H9 (cell line): ENCODE measurements around the gene RABL6. TPM values are rescaled to one million over a fixed set of nuclear protein-coding genes. Genes with fewer than 3 reads are reported as not detected.

Experiments used
- DNase-seq: peaks from one replicate; pipeline ENCODE4 v3.0.0-alpha.2; 2017
- H2AFZ ChIP-seq: one replicate; pipeline ENCODE4 v1.6.1; 2013; ENCODE audit warnings: mild to moderate bottlenecking, low read length, control low read depth, moderate library complexity
- H2AK5ac ChIP-seq: 2 replicates; pipeline ENCODE4 v1.6.1; 2013; ENCODE audit warnings: low read length, control low read depth, mixed read lengths; ENCODE audit not compliant: insufficient read length
- H2BK120ac ChIP-seq: one replicate; pipeline ENCODE4 v1.6.1; 2013; ENCODE audit warnings: low read depth, mild to moderate bottlenecking, low read length, control low read depth, inconsistent platforms; ENCODE audit not compliant: poor library complexity, severe bottlenecking
- H2BK12ac ChIP-seq: 2 replicates; pipeline ENCODE4 v1.6.1; 2013; ENCODE audit warnings: low read length, control low read depth, mixed read lengths, low read depth; ENCODE audit not compliant: insufficient read length
- H2BK15ac ChIP-seq: 2 replicates; pipeline ENCODE4 v1.6.1; 2013; ENCODE audit warnings: low read depth, low read length, control low read depth
- H2BK20ac ChIP-seq: one replicate; pipeline ENCODE4 v1.6.1; 2013; ENCODE audit warnings: low read depth, mild to moderate bottlenecking, low read length, control low read depth, inconsistent platforms; ENCODE audit not compliant: poor library complexity, severe bottlenecking
- H2BK5ac ChIP-seq: 2 replicates; pipeline ENCODE4 v1.6.1; 2013; ENCODE audit warnings: low read length, control low read depth, mixed read lengths; ENCODE audit not compliant: insufficient read length
- H3K14ac ChIP-seq: 2 replicates; pipeline ENCODE4 v1.6.1; 2013; ENCODE audit warnings: low read length, control low read depth; ENCODE audit not compliant: insufficient read depth
- H3K18ac ChIP-seq: 2 replicates; pipeline ENCODE4 v1.6.1; 2013; ENCODE audit warnings: low read depth, mild to moderate bottlenecking, mixed read lengths, low read length, control low read depth; ENCODE audit not compliant: insufficient read length
- H3K23ac ChIP-seq: 2 replicates; pipeline ENCODE4 v1.6.1; 2013; ENCODE audit warnings: low read length, control low read depth, mixed read lengths, low read depth; ENCODE audit not compliant: insufficient read length
- H3K23me2 ChIP-seq: 2 replicates; pipeline ENCODE4 v1.6.1; 2013; ENCODE audit warnings: low read depth, mild to moderate bottlenecking, mixed read lengths, low read length, control low read depth; ENCODE audit not compliant: insufficient read length, poor library complexity, severe bottlenecking
- H3K27ac ChIP-seq: 2 replicates; pipeline ENCODE4 v1.5.1; 2013; ENCODE audit warnings: low read length, control low read depth, mixed read lengths, low read depth; ENCODE audit not compliant: insufficient read length
- H3K27me3 ChIP-seq: 2 replicates; pipeline ENCODE4 v1.6.1; 2013; ENCODE audit warnings: low read length, control low read depth, inconsistent platforms; ENCODE audit not compliant: insufficient read depth
- H3K4ac ChIP-seq: 2 replicates; pipeline ENCODE4 v1.6.1; 2013; ENCODE audit warnings: low read depth, mild to moderate bottlenecking, control low read depth, inconsistent platforms, low read length, moderate library complexity
- H3K4me1 ChIP-seq: 2 replicates; pipeline ENCODE4 v1.6.1; 2013; ENCODE audit warnings: low read length, control low read depth, inconsistent platforms; ENCODE audit not compliant: insufficient read depth
- H3K4me2 ChIP-seq: 2 replicates; pipeline ENCODE4 v1.6.1; 2013; ENCODE audit warnings: low read length, control low read depth, mixed read lengths; ENCODE audit not compliant: insufficient read length, insufficient read depth
- H3K56ac ChIP-seq: 2 replicates; pipeline ENCODE4 v1.6.1; 2013; ENCODE audit warnings: low read depth, mild to moderate bottlenecking, mixed read lengths, low read length, control low read depth; ENCODE audit not compliant: insufficient read length
- H3K79me1 ChIP-seq: 2 replicates; pipeline ENCODE4 v1.6.1; 2013; ENCODE audit warnings: low read depth, mild to moderate bottlenecking, moderate library complexity, low read length, control low read depth, inconsistent platforms; ENCODE audit not compliant: insufficient read depth, poor library complexity, severe bottlenecking
- H3K79me2 ChIP-seq: 2 replicates; pipeline ENCODE4 v1.6.1; 2013; ENCODE audit warnings: low read length, control low read depth, inconsistent platforms; ENCODE audit not compliant: insufficient read depth
- H3K9ac ChIP-seq: 2 replicates; pipeline ENCODE4 v1.6.1; 2013; ENCODE audit warnings: low read length, control low read depth, mixed read lengths; ENCODE audit not compliant: insufficient read length; ENCODE audit errors: extremely low read depth
- H3K9me3 ChIP-seq: one replicate; pipeline ENCODE4 v1.6.1; 2013; ENCODE audit warnings: low read depth, low read length, inconsistent platforms; ENCODE audit not compliant: control insufficient read depth
- H3T11ph ChIP-seq: one replicate; pipeline ENCODE4 v1.6.1; 2013; ENCODE audit warnings: mild to moderate bottlenecking, low read length, control low read depth, inconsistent platforms
- H4K20me1 ChIP-seq: one replicate; pipeline ENCODE4 v1.6.1; 2013; ENCODE audit not compliant: control insufficient read depth, insufficient read length, insufficient read depth
- H4K5ac ChIP-seq: 2 replicates; pipeline ENCODE4 v1.6.1; 2013; ENCODE audit warnings: low read depth, mild to moderate bottlenecking, mixed read lengths, low read length, control low read depth; ENCODE audit not compliant: insufficient read length
- H4K8ac ChIP-seq: replicated peaks from 2 replicates; pipeline ENCODE4 v1.6.1; 2013; ENCODE audit warnings: low read length, control low read depth, mixed read lengths, low read depth; ENCODE audit not compliant: insufficient read length
- H4K91ac ChIP-seq: 2 replicates; pipeline ENCODE4 v1.6.1; 2013; ENCODE audit warnings: low read depth, mild to moderate bottlenecking, moderate library complexity, mixed read lengths, low read length, control low read depth; ENCODE audit not compliant: insufficient read length
- H3K27ac Mint-ChIP-seq, 3 experiments: 2 replicates in 2 of 3; 3 replicates in 1 of 3; pipeline ENCODE4 v1.8.0; 2020 to 2021; ENCODE audit warnings: mixed read lengths in 3 of 3, mild to moderate bottlenecking in 1 of 3, moderate library complexity in 1 of 3
- H3K27me3 Mint-ChIP-seq: 2 replicates; pipeline ENCODE4 v1.8.0; 2021; ENCODE audit warnings: low read depth, mild to moderate bottlenecking, moderate library complexity, mixed read lengths
- H3K36me3 Mint-ChIP-seq, 3 experiments: 2 replicates in 2 of 3; 3 replicates in 1 of 3; pipeline ENCODE4 v1.8.0; 2020 to 2021; ENCODE audit warnings: low read depth in 3 of 3, mixed read lengths in 3 of 3; ENCODE audit not compliant: insufficient read depth in 1 of 3
- H3K4me1 Mint-ChIP-seq, 2 experiments: 2 replicates each; pipeline ENCODE4 v1.8.0; 2020; ENCODE audit warnings: mixed read lengths in 2 of 2
- H3K4me3 Mint-ChIP-seq, 2 experiments: 2 replicates in 1 of 2; 3 replicates in 1 of 2; pipeline ENCODE4 v1.8.0; 2020 to 2021; ENCODE audit warnings: mild to moderate bottlenecking in 2 of 2, mixed read lengths in 2 of 2, moderate library complexity in 1 of 2
- H3K9me3 Mint-ChIP-seq, 2 experiments: 2 replicates in 1 of 2; 3 replicates in 1 of 2; pipeline ENCODE4 v1.8.0; 2020; ENCODE audit warnings: mild to moderate bottlenecking in 2 of 2, mixed read lengths in 2 of 2, moderate library complexity in 1 of 2
- WGBS: extraction: QIAGEN DNeasy Blood & Tissue Kit; methylation state at CpG from one replicate; pipeline ENCODE4 v1.1.7; 2013; ENCODE audit warnings: missing lambda C conversion rate, low lambda C conversion rate, mixed read lengths; ENCODE audit not compliant: insufficient read length; ENCODE audit errors: extremely low coverage; 5-methylcytosine and 5-hydroxymethylcytosine counted together
- total RNA-seq: library from RNA; stranded (reverse); gene quantifications from 2 replicates; pipeline ENCODE4 v1.2.1, GENCODE V29; 2021
- TF ChIP-seq, protein P1 (sequence below): fragments of 200-600 bp; sonication (generic); conservative IDR thresholded peaks from 3 replicates; pipeline ENCODE4 v1.8.0; 2021; ENCODE audit warnings: antibody characterized with exemption, mild to moderate bottlenecking

Gene RABL6
- total RNA-seq, 1 experiment from 2014 or later, result 108 TPM

- Histone ChIP-seq H3K18ac (no peak overlapping the region), H2BK12ac (no peak overlapping the region), H3K79me2 (peaks cover 4% of the 10 kb centered on the region; the same call in 1 of the 2 replicates), H4K5ac (no peak overlapping the region), H3K4ac (no peak overlapping the region), H3K4me1 (peaks cover 3% of the 10 kb centered on the region), H3K27ac (no peak overlapping the region), H3K79me1 (peaks cover 4% of the 10 kb centered on the region), H2AK5ac (no peak overlapping the region), H3K14ac (no peak overlapping the region), H3K27me3 (no peaks in the 10 kb centered on the region), H3K9me3 (no peaks in the 10 kb centered on the region), H2AFZ (no peak overlapping the region), H3K56ac (no peak overlapping the region), H2BK5ac (no peak overlapping the region), H3K23ac (no peak overlapping the region), H3T11ph (no peak overlapping the region), H2BK15ac (no peak overlapping the region), H4K20me1 (no peaks in the 10 kb centered on the region), H4K8ac (no peak overlapping the region), H4K91ac (no peak overlapping the region), H3K4me2 (no peak overlapping the region), H3K23me2 (peaks cover 10% of the 10 kb centered on the region), H2BK20ac (no peak overlapping the region), H2BK120ac (no peak overlapping the region), H3K9ac (no peak overlapping the region)
- TF ChIP-seq, protein P1, sequence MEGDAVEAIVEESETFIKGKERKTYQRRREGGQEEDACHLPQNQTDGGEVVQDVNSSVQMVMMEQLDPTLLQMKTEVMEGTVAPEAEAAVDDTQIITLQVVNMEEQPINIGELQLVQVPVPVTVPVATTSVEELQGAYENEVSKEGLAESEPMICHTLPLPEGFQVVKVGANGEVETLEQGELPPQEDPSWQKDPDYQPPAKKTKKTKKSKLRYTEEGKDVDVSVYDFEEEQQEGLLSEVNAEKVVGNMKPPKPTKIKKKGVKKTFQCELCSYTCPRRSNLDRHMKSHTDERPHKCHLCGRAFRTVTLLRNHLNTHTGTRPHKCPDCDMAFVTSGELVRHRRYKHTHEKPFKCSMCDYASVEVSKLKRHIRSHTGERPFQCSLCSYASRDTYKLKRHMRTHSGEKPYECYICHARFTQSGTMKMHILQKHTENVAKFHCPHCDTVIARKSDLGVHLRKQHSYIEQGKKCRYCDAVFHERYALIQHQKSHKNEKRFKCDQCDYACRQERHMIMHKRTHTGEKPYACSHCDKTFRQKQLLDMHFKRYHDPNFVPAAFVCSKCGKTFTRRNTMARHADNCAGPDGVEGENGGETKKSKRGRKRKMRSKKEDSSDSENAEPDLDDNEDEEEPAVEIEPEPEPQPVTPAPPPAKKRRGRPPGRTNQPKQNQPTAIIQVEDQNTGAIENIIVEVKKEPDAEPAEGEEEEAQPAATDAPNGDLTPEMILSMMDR, result no peak
- H3K27ac Mint-ChIP-seq, result no peak overlapping the region
- H3K9me3 Mint-ChIP-seq, result no peaks in the 10 kb centered on the region
- H3K27me3 Mint-ChIP-seq, result no peaks in the 10 kb centered on the region
- peaks cover 11 to 42% (median 38%) of the 10 kb centered on the region in 3 experiments; a peak in 6 of 7 replicates for H3K36me3 Mint-ChIP-seq
- H3K4me3 Mint-ChIP-seq, result no peak overlapping the region
- no peak for DNase-seq
- WGBS, result no CpG with 5 or more reads among the region's 44 CpGs
- H3K4me1 Mint-ChIP-seq, result peaks cover 7 to 20% of the 10 kb centered on the region in 2 experiments
These were observed 17.8 kb downstream of the RABL6 start for GRCh38 chr9:136825295-136826187.
